HL-60/S4 treated with phorbol 12-myristate 13-acetate at 8.2 ng/mL for 4 days and 3 days (cell line): ENCODE data around the gene PITPNM3.
"Not testable (repeated sequence)": the region's sequence is repeated elsewhere in the genome, so short reads cannot be mapped to it uniquely, and the experiment has no call there.

Experiments used
- in situ Hi-C: fragments of 300-500 bp; cut with MboI; formaldehyde crosslinking; loops from 2 replicates; pipeline ENCODE4 v1.15.0; 2022; ENCODE audit warnings: low sequenced_read_pairs

Gene PITPNM3

GRCh38 chr17:6482796-6483195, 73.6 kb downstream of the PITPNM3 start:
- in situ Hi-C loops, result not testable (repeated sequence)

DNA sequence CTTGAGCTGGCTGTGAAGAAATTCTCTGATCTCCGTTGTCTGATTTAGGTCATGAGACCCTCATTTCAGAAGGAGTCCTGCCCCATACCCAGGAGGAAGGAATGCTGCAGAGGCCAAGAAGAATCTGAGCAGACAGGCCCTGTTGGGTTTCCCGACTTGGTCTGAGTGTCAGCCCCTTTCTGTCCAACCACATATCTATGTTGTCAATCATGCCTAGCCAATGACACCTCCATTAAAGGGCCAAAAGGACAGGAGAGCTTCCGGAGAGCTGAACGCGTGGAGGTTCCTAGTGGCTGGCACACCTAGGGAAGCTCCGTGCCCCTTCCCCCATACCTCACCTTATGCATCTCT, 74.3 kb downstream of the PITPNM3 start:
- in situ Hi-C loops, result no loop called here

DNA sequence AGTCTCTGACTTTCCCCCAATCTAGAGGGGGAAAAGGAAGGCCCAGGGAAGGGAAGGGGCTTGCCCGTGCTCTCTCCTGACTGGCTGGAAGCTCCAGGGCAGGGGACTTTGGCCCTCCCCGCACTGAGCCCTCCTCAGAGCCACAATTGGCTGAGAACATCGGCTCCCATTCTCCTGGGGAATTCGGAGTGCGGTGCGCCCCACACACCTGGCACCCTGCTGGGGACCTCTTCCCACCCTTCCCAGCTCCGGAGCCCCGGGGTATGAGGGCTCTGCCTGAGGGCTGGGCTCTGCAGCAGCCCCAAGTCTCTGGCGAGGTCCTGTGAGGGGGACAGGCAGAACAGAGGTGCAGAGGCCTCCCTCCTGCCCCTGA, 76.1 kb downstream of the PITPNM3 start:
- in situ Hi-C loops, result no loop called here

GRCh38 chr17:6479622-6480302, 76.6 kb downstream of the PITPNM3 start:
- in situ Hi-C loops, result no loop called here

- in situ Hi-C loops, result no loop called here
Measured at GRCh38 chr17:6478486-6478885, 77.9 kb downstream of the PITPNM3 start.

- in situ Hi-C loops, result no loop called here
Measured at GRCh38 chr17:6477831-6478383, 78.4 kb downstream of the PITPNM3 start.

DNA sequence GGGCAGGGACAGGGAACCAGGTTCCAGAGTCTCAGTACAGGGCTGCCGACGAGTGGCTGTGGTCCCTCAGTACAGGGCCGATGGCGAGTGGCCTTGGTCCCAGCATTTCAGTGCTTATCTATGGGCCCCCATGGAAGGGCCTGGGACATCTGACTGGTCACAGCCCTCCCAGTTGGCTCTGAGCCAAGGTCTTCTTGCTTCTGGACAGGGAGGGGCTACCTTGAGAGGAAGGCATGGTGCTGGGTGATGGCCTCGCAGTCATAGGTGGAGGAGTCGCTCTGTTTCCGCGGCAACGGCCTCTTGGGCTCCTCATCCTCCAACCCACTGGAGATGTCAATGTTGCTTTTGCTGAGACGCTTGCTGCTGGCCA, 79.6 kb downstream of the PITPNM3 start:
- in situ Hi-C loops, result no loop called here

GRCh38 chr17:6476076-6476809, 80.1 kb downstream of the PITPNM3 start:
- in situ Hi-C loops, result no loop called here

GRCh38 chr17:6475411-6475810, 80.9 kb downstream of the PITPNM3 start:
- in situ Hi-C loops, result no loop called here

DNA sequence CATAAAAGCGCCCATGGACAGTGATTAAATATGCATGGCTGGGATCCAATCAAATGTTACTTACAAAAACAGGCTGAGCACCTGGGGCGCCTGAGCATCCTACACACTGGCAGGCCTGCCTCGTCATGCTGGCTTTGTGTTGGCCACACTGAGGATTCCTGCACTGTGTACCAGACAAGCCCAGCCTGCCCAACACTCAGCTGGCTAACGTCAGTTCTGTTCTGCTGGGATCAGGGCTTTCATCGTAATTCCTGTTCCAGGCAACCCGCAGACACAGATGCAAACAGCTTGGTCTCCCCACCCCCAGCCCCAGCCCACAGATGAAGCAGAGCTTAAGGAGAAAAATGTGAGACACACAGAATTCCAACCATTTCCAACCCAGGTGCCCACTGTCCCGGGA, 81.4 kb downstream of the PITPNM3 start:
- in situ Hi-C loops, result no loop called here

GRCh38 chr17:6474376-6474775, 82.0 kb downstream of the PITPNM3 start:
- in situ Hi-C loops, result no loop called here

DNA sequence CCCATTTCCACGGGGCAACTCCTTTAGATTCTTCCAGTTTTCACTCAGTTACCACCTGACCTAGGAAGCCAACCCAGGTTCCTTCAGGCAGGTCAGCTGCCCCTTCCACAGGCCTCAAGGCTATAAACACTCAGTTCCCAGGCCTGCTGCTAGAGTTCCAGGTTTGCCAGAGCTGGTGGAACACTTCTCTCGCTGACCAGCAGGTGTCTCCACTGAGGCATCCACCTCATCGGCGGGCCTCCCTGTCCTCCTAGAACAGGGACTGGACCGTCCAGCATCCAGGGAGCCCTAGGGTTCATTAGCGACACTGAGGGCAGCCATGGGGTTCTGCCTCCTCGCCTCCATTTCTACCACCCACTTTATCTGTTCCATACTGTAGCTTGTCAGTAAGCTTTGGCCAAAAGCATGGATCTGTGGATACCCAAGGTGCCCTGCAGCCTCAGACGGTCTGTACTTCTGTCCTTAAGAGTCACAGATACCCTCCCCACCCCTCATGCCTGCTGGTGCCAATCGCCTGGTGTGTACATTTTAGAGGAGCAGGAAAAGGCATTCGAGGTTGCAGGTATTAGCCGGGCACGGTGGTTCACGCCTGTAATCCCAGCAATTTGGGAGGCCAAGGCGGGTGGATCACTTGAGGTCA, 83.1 kb downstream of the PITPNM3 start:
- in situ Hi-C loops, result no loop called here

- in situ Hi-C loops, result no loop called here
Measured at GRCh38 chr17:6472517-6472916, 83.8 kb downstream of the PITPNM3 start.

GRCh38 chr17:6471531-6472465, 84.6 kb downstream of the PITPNM3 start:
- in situ Hi-C loops, result no loop called here

GRCh38 chr17:6470751-6471521, 85.4 kb downstream of the PITPNM3 start:
- in situ Hi-C loops, result no loop called here

GRCh38 chr17:6470146-6470718, 86.1 kb downstream of the PITPNM3 start:
- in situ Hi-C loops, result no loop called here

DNA sequence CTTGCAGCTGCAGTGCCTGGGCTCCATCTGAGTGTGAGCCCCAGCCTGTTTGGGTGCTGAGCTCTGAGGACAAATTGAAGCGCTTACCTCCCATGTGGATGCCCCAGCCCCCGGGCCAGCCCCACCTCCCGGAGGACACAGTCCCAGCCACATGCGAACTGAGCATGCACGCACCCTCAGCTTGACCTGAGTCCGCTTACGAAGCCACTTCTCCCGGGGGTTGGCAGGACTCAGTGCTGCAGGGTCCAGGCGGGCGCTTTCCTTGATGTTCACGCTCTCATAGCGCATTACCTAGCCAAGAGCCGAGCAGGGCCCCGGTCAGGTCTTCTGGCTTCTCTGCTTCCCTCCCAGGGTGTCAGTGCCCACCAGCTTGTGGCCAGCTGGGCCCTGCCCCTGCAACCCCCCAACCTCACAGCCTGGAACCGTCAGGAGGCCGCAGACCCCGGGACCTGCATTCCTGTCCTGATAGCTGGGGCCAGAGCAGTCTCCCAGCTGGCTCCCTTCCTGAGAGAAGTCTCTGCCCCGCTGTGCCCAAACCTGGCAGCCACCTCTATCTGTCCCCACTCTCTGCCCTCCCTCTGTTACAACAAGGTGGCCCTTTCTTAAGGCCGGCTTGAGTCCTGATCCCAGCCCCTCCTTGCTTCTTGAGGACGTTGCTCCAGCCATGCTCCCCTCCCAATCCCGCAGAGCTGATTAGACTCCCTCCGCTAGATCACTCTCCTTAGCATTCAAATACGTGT, 88.1 kb downstream of the PITPNM3 start:
- in situ Hi-C loops, result no loop called here

DNA sequence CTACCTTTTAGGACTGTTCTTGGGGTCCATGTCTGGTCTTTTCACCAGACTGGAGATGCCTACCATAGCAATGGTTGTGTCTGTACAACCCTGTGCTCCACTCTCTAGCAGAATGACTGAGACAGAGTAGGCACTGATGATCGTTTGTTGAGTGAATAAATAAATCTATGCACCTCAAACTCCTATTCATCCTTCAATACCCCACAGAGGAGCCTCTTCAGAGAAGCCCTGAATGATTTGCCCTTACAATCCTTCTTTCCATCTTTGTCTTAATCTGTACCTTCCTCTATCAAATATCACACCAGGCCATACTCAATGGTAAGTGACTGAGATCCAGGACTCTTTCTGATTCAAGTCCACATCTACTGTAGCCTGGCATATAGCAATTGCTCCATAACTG, 88.8 kb downstream of the PITPNM3 start:
- in situ Hi-C loops, result no loop called here
